Limb (tissue), 2 donors: Measurements from ENCODE around the gene GMIP.

Experiments used
- DNase-seq, 2 donors: peaks; one replicate each; pipeline ENCODE4 v3.0.0-alpha.2; 2016; ENCODE audit errors: extremely low spot score in 2 of 2

Gene GMIP

DNA sequence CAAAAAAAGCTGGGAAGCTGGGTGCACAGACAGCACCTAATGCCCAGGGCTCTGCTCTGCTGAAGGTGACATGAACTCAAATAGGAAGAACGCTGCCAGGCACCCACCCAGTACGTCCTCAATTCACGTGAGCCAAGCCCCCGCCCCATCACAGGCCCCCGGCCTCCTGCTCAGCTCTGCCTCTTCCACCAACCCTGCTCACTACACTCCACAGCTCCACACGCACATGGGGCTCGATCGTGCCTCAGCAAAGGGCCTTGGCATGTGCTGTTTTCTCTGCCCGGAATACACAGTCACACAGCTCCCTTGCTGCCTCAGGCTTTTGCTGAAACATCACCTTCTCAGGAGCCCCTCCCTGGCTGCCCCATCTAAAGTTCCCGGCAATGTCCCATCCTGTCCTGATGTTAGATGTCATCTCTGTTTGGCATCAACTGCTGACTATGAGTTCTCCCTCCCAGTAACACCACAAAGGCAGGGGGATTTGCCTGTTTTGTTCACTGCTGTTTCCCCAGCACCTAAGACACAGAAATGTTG lies 17.8 kb upstream of the GMIP start:
- DNase-seq, result no peak

- DNase-seq, result no peak
Observed at GRCh38 chr19:19659646-19660245, 16.3 kb upstream of the GMIP start.

GRCh38 chr19:19657397-19657783 lies 13.9 kb upstream of the GMIP start:
- peak in 1 of 2 donors; percentile 35 for DNase-seq

DNA sequence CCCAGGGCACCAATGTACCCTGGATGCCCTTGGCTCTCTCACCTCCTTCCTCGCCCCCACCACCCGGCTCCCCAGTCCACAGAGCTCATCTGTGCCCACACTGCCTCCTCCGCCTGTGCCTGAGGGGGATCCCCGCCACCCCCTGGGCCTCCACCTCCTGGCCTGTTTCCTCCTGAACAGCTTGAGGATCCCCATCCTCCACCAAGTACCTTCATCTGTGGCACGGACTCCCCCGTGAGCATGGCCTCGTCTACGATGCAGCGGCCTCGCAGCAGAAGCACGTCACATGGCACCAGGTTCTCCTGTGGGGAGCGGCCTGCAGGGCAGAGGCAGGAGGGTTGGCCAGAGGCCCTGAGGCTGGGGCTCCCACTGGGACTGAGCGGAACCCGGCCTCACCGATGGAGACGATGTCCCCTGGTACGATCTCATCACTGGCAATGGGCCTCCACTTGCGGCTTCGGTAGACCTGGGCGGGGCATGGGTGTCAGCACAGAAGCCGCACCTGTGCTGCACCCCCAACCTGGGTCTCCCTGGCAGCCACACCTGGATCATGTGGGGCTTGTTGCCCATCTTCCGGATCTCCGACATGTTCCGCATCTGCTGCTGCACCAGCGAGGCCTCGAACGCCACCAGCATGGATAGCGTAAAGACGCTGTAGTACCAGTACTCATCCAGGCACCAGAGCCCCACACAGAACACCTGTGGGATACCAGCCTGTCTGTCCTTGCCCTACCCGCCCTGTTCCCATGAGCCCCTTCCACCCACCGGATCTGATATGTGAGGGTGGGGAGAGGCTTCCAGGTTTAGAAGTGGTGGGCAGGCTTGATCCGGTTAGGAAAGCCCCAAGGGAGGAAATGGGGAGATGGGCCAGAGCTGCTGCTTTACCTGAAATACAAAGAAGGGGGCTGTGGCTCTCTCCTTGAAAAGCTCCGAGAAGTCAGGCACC lies 13.3 kb upstream of the GMIP start:
- peak in 1 of 2 donors; percentile 26 for DNase-seq

DNA sequence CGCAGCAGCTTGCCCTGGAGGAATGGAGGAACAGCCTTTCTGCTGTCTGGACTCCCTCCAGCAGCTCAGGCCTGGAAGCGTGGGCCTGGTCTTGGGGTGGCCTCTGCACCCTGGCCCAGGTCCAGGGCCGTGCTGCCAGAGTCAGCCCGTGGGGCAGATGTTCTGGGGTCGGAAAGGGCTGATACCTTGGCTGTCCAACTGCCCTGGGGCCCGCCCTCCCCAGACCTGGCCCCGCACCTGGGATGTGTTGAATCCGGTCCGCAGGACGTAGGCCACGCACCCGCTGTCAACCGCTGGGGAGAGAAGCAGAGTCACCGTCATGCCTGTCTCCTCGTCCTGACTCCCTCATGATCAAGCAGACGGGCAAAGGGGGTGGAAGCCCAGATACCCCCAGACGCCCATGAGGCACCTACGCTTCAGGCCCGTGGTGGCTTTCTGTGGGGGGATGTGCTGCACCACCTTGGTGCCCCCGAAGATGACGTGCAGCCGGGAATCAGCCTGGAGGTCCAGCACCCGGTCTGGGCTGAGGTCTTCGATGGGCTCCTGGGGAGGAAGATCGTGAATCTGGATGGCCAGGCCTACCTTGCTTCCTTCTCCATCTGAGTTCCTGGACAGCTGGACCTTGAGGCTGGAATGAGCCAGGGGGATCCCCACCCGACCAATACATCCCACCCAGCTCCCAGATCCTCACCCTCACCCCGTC lies 12.3 kb upstream of the GMIP start:
- DNase-seq, result no peak

GRCh38 chr19:19655051-19655594 lies 11.7 kb upstream of the GMIP start:
- peak in 1 of 2 donors; percentile 22 for DNase-seq

- DNase-seq, result peak in 1 of 2 donors; percentile 27
Observed at GRCh38 chr19:19654441-19654840, 11.0 kb upstream of the GMIP start.

DNA sequence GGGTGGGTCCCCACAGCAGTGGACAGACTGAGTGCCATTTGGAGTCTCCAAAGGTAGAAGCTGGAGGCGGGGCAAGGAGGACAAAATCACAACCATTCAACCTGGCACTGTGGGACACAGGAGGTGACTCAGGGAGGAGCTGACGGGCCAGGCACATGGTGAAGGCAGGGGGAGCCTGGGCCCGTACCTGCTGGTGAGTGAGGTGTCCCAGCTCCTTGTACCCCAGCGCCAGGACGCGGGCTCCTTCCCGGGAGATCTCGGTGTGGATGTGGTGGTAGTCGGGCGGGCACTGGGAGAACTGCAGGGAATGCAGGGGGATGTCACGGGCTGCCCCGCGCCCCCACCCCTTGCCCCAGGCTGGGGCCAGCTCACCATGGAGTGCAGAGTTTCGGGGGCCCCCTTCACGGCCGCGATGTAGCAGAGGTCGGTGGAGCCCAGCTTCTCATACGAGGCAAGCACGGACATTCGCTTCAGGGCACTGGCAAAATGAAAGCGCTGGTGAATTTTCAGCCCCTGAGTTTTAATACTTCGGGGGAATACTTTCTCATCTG lies 10.2 kb upstream of the GMIP start:
- peak in 1 of 2 donors; percentile 25 for DNase-seq

DNA sequence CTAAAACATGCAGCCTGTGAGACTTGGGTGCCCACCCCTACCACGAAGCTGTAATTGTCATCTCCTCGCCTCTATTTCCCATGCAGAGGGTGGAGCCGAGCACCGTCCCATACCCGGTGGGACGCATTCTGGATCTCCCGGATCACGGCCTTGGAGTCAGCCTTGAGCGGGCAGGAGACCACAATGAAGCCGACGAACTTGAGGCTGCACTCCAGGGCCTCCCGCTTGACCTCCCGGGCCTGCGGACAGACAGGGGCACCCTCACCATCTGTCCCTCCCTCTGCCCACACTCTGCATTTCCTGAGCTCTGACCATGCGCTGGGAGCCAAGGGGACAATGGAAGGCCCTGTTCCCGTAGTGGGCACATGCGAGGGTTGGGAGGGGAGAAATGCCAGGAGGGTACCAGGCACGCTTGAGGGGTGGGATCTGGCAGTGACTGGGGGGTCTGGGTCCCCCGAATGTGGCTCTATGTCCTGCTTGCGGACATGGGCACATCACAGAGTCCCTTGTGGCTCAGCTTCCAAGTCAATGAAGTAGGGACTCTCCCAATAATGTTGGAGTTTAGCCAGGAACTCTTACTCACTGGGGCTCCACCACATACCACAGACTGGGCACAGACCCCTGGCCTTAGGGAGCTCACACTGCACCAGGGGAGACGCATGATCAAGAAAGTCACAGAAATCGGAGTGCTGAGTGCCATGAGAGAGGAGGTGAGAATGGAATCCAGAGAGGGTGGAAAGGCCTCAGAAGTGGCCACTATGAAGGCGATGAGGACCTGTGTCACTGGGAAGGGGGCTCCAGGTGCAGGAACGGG lies 9.2 kb upstream of the GMIP start:
- no peak for DNase-seq

GRCh38 chr19:19651076-19651475 lies 7.6 kb upstream of the GMIP start:
- no peak for DNase-seq

GRCh38 chr19:19650331-19650730 lies 6.9 kb upstream of the GMIP start:
- DNase-seq, result no peak

GRCh38 chr19:19649580-19649995 lies 6.1 kb upstream of the GMIP start:
- no peak for DNase-seq

GRCh38 chr19:19649155-19649554 lies 5.7 kb upstream of the GMIP start:
- no peak for DNase-seq

GRCh38 chr19:19647037-19647835 lies 3.8 kb upstream of the GMIP start:
- no peak for DNase-seq

- DNase-seq, result no peak
Observed at GRCh38 chr19:19645233-19645870, 1.9 kb upstream of the GMIP start.

GRCh38 chr19:19644054-19644388 lies 564 bp upstream of the GMIP start:
- no peak for DNase-seq

- no peak for DNase-seq
Observed at GRCh38 chr19:19642506-19643157, 825 bp downstream of the GMIP start.

- peak in 1 of 2 donors; percentile 42 for DNase-seq
Observed at GRCh38 chr19:19637523-19638251, 5.8 kb downstream of the GMIP start.
